Measurements from ENCODE around the gene ARMC9. TPM values are rescaled to one million over a fixed set of nuclear protein-coding genes. Genes with fewer than 3 reads are reported as not detected.

ARMC9 gene
- total RNA-seq, 1 donor from 2014 or later, result 11.9 TPM

- no peak for DNase-seq
Measured at GRCh38 chr2:231383416-231384108, 185.1 kb downstream of the ARMC9 start.

- DNase-seq, result no peak
Measured at GRCh38 chr2:231384109-231384435, 185.6 kb downstream of the ARMC9 start.

- DNase-seq, result no peak
Measured at GRCh38 chr2:231384970-231385369, 186.5 kb downstream of the ARMC9 start.

GRCh38 chr2:231385429-231385828 lies 187.0 kb downstream of the ARMC9 start:
- no peak for DNase-seq

- DNase-seq, result no peak
Measured at GRCh38 chr2:231386446-231386845, 188.0 kb downstream of the ARMC9 start.

- DNase-seq, result peak; percentile 85
Measured at GRCh38 chr2:231387904-231388724, 189.7 kb downstream of the ARMC9 start.

GRCh38 chr2:231388725-231389346 lies 190.4 kb downstream of the ARMC9 start:
- DNase-seq, result no peak

GRCh38 chr2:231390667-231391066 lies 192.2 kb downstream of the ARMC9 start:
- DNase-seq, result no peak

- no peak for DNase-seq
Measured at GRCh38 chr2:231391981-231392380, 193.6 kb downstream of the ARMC9 start.

- DNase-seq, result no peak
Measured at GRCh38 chr2:231392431-231393148, 194.2 kb downstream of the ARMC9 start.

- no peak for DNase-seq
Measured at GRCh38 chr2:231393149-231394131, 195.0 kb downstream of the ARMC9 start.

GRCh38 chr2:231394211-231395141 lies 196.0 kb downstream of the ARMC9 start:
- no peak for DNase-seq

- no peak for DNase-seq
Measured at GRCh38 chr2:231395188-231396057, 197.0 kb downstream of the ARMC9 start, which contains the start of gene B3GNT7. Gene B3GNT7, plus strand, starts transcription at chr2:231395710. Its CDS starts 94 bp downstream, at chr2:231395804.

GRCh38 chr2:231396058-231396821 lies 197.8 kb downstream of the ARMC9 start:
- DNase-seq, result no peak

- no peak for DNase-seq
Measured at GRCh38 chr2:231397011-231397927, 198.8 kb downstream of the ARMC9 start.

- no peak for DNase-seq
Measured at GRCh38 chr2:231397928-231398294, 199.5 kb downstream of the ARMC9 start.

- no peak for DNase-seq
Measured at GRCh38 chr2:231398585-231398984, 200.2 kb downstream of the ARMC9 start.
